ENCODE results near the gene RPL39. TPM values are rescaled to one million over a fixed set of nuclear protein-coding genes. Genes with fewer than 3 reads are reported as not detected.
"Not testable (repeated sequence)": the region's sequence is repeated elsewhere in the genome, so short reads cannot be mapped to it uniquely, and the experiment has no call there.

Gene RPL39
- total and polyA plus RNA-seq, 4 donors, result 1,050 to 2,585 (median 1,242) TPM

DNA sequence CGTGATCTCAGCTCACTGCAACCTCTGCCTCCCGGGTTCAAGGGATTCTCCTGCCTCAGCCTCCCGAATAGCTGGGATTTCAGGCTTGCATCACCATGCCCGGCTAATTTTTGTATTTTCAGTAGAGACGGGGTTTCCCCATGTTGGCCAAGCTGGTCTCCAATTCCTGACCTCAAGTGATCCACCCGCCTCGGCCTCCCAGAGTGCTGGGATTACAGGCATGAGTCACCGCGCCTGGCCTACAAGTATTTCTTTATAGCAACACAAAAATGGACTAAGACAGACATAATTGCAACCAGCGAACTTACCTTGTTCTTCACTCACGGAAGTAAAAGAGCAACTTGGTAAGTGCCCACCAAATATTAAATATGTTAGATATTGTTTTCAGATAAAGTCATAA, 23.0 kb downstream of the RPL39 start:
- not testable (repeated sequence) for DNase-seq (ENCODE audit: low read depth in 4 of 6, low spot score in 6 of 6); H3K27me3 ChIP-seq (ENCODE audit: control insufficient read depth, insufficient read depth, low read length); H3K36me3 ChIP-seq (ENCODE audit: control insufficient read depth, insufficient read depth, low read length); H3K4me3 ChIP-seq (ENCODE audit: low read depth, low read length); H3K27ac ChIP-seq (ENCODE audit: low read depth, low read length); H3K4me1 ChIP-seq (ENCODE audit: control insufficient read depth, insufficient read depth, low read length); H3K9me3 ChIP-seq (ENCODE audit: control insufficient read depth, insufficient read depth, low read length)
- 90% methylated on average over 9 of the region's 11 CpGs for WGBS (ENCODE audit: insufficient coverage)

DNA sequence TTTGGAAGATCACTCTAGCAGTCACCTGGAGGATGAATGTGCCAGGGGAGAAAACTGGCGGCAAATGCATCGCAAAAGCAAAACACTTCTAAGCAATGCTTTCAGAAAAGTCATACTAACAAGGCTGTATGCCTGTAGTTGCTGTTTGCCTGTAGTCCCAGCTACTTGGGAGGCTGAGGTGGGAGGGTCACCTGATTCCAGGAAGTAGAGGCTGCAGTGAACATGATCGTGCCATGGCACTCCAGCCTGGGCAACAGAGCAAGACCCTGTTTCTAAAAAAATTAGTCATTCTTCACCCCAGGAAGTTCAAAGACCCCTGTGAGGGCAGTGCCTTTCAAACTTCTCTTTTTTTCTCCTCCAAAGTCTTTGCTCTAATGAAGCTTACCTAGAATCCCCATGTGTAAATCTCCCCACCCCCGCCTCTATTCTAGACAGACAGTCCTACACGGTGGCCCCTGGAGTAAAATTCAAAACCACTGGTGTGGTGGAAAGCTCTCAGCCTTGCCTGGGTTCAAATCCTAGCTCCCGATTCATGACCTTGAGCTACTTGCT, 27.5 kb downstream of the RPL39 start:
- DNase-seq (ENCODE audit: low read depth in 4 of 6, low spot score in 6 of 6), result no peak
- H3K4me1 ChIP-seq (ENCODE audit: control insufficient read depth, insufficient read depth, low read length), result peaks cover 12% of the 10 kb centered on the region
- no peak overlapping the region for H3K27ac ChIP-seq (ENCODE audit: low read depth, low read length)
- WGBS (ENCODE audit: insufficient coverage), result 100% methylated on average over 2 of the region's 6 CpGs
- no peaks in the 10 kb centered on the region for H3K36me3 ChIP-seq (ENCODE audit: control insufficient read depth, insufficient read depth, low read length)
- H3K27me3 ChIP-seq (ENCODE audit: control insufficient read depth, insufficient read depth, low read length), result peaks cover 14% of the 10 kb centered on the region
- H3K9me3 ChIP-seq (ENCODE audit: control insufficient read depth, insufficient read depth, low read length), result no peaks in the 10 kb centered on the region
- H3K4me3 ChIP-seq (ENCODE audit: low read depth, low read length), result no peak overlapping the region

DNA sequence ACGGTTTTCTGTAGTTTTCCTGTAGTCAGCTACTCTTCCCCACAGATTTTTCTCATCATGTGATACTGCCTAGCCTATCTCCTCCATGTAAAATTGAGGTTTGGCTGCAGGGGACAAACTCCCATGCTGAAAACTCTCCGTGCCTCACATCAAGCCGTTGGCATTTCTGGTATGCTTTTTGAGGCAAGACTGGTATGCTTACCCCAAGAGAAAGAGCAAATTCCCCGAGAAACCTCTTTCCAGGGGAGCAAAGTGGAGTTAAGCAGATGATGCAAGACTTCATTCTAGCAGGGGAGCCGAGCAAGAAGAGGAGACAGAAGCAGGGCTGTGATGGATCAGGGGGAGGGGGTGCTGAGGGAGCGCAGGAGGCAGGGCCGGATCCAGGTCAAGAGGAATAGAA, 28.2 kb downstream of the RPL39 start:
- no peak for DNase-seq (ENCODE audit: low read depth in 4 of 6, low spot score in 6 of 6)
- Histone ChIP-seq H3K9me3 (ENCODE audit: control insufficient read depth, insufficient read depth, low read length) (no peaks in the 10 kb centered on the region), H3K36me3 (ENCODE audit: control insufficient read depth, insufficient read depth, low read length) (no peaks in the 10 kb centered on the region), H3K4me3 (ENCODE audit: low read depth, low read length) (no peak overlapping the region), H3K4me1 (ENCODE audit: control insufficient read depth, insufficient read depth, low read length) (peaks cover 16% of the 10 kb centered on the region), H3K27ac (ENCODE audit: low read depth, low read length) (no peak overlapping the region), H3K27me3 (ENCODE audit: control insufficient read depth, insufficient read depth, low read length) (peaks cover 14% of the 10 kb centered on the region)
- 63% methylated on average over 6 of the region's 7 CpGs for WGBS (ENCODE audit: insufficient coverage)

DNA sequence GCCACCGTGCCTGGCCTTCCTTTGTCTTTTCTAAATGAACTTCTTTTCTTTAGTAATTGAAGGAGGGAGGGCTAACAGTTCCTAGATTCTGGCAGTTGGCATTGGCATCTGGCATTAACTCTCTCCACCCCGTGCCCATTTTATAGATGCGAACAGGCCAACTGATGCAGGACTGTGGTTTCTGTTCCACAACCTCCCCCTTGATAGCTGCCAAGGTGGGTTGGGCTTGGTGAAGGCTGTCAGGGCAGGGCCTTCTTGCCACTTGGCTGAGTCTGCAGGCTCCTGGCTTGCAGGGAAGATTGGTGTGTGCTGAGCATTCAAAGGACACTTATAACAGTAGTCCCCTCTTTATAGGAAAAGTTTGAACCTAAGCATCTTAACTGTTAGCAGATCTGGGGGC, 28.7 kb downstream of the RPL39 start:
- H3K4me3 ChIP-seq (ENCODE audit: low read depth, low read length), result no peak overlapping the region
- no CpG with 5 or more reads among the region's 3 CpGs for WGBS (ENCODE audit: insufficient coverage)
- no peak for DNase-seq (ENCODE audit: low read depth in 4 of 6, low spot score in 6 of 6)
- no peaks in the 10 kb centered on the region for H3K36me3 ChIP-seq (ENCODE audit: control insufficient read depth, insufficient read depth, low read length)
- no peak overlapping the region for H3K27ac ChIP-seq (ENCODE audit: low read depth, low read length)
- peaks cover 14% of the 10 kb centered on the region for H3K27me3 ChIP-seq (ENCODE audit: control insufficient read depth, insufficient read depth, low read length)
- peaks cover 20% of the 10 kb centered on the region for H3K4me1 ChIP-seq (ENCODE audit: control insufficient read depth, insufficient read depth, low read length)
- no peaks in the 10 kb centered on the region for H3K9me3 ChIP-seq (ENCODE audit: control insufficient read depth, insufficient read depth, low read length)

DNA sequence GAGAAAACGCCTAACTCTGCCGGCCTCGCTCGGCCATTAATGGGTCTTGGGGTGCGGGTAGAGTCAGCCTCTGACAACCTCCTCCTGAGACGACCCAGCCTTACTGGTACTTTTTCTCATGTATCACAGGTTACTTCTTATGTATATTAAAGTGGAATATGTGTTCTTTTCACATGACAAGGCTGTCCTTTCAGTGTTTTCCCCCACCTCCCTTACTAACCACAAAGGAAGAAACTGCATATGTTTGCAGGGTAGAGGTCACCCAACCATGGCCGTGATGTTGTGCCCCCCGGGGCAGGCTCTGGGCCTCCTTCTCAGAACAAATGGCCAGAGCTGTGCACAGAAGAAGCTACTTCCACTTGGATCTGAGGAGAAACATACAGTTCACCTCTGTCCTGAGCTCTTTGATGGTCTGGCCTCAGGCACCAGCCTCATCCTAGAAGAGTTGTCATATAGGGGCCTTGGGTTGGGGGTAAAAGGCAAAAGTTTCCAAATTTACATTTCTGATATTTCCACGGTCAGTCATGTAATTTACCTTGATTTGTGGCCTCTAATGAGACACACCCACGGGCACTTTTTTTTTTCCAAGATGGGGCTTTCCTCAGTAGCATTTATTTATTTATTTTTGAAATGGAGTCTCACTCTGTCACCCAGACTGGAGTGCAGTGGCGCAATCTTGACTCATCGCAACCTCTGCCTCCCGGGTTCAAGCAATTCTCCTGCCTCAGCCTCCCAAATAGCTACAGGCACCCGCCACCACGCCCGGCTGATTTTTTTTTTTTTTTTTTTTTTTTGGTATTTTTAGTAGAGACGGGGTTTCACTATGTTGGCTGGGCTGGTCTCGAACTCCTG, 31.2 kb downstream of the RPL39 start:
- WGBS (ENCODE audit: insufficient coverage), result 93% methylated on average over 3 of the region's 18 CpGs
- Histone ChIP-seq H3K27ac (ENCODE audit: low read depth, low read length) (no peak overlapping the region), H3K9me3 (ENCODE audit: control insufficient read depth, insufficient read depth, low read length) (no peaks in the 10 kb centered on the region), H3K36me3 (ENCODE audit: control insufficient read depth, insufficient read depth, low read length) (no peaks in the 10 kb centered on the region), H3K27me3 (ENCODE audit: control insufficient read depth, insufficient read depth, low read length) (peaks cover 14% of the 10 kb centered on the region), H3K4me3 (ENCODE audit: low read depth, low read length) (no peak overlapping the region), H3K4me1 (ENCODE audit: control insufficient read depth, insufficient read depth, low read length) (peaks cover 20% of the 10 kb centered on the region)
- no peak for DNase-seq (ENCODE audit: low read depth in 4 of 6, low spot score in 6 of 6)

DNA sequence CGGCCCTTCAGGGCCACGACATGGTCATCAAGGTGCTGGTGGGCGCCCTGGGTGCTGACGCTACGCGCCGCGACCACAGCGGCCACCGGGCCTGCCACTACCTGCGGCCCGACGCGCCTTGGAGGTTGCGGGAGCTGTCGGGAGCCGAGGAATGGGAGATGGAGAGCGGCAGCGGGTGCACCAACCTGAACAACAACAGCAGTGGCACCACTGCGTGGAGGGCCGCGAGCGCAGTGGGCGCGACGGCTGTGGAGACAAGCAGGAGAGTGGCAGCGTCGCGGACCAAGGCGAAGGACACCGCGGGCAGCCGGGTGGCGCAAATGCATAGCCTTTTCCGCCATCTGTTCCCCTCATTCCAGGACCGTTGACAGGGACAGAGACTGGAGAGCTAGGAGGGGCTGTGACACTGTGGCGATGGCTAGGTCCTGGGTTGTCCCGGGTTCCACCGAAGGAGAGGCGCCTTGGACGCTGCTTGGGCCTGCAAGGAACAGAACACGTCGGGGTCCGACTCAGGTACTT, 32.1 kb downstream of the RPL39 start:
- no peak for DNase-seq (ENCODE audit: low read depth in 4 of 6, low spot score in 6 of 6)
- 28% methylated on average over 44 of the region's 44 CpGs for whole genome bisulfite sequencing (ENCODE audit: insufficient coverage)
- Histone ChIP-seq H3K4me1 (ENCODE audit: control insufficient read depth, insufficient read depth, low read length) (peaks cover 20% of the 10 kb centered on the region), H3K36me3 (ENCODE audit: control insufficient read depth, insufficient read depth, low read length) (no peaks in the 10 kb centered on the region), H3K9me3 (ENCODE audit: control insufficient read depth, insufficient read depth, low read length) (no peaks in the 10 kb centered on the region), H3K4me3 (ENCODE audit: low read depth, low read length) (no peak overlapping the region), H3K27me3 (ENCODE audit: control insufficient read depth, insufficient read depth, low read length) (peaks cover 14% of the 10 kb centered on the region), H3K27ac (ENCODE audit: low read depth, low read length) (no peak overlapping the region)

DNA sequence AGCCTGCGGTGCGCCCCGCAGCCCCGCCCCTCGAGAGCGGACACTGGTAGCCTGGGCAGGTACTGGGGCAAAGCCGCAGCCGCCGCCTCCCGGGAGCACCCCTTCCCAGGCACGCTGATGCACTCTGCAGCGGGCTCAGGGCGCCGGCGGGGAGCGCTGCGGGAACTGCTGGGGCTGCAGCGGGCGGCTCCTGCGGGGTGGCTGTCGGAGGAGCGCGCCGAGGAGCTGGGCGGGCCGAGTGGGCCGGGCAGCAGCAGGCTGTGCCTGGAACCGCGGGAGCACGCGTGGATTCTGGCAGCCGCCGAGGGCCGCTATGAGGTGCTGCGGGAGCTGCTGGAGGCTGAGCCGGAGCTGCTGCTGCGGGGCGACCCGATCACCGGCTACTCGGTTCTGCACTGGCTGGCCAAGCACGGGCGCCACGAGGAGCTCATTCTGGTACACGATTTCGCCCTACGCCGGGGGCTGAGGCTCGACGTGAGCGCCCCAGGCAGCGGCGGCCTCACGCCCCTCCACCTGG, 32.6 kb downstream of the RPL39 start:
- Histone ChIP-seq H3K4me3 (ENCODE audit: low read depth, low read length) (peak overlapping the region; percentile 18), H3K27ac (ENCODE audit: low read depth, low read length) (no peak overlapping the region), H3K36me3 (ENCODE audit: control insufficient read depth, insufficient read depth, low read length) (no peaks in the 10 kb centered on the region), H3K27me3 (ENCODE audit: control insufficient read depth, insufficient read depth, low read length) (peaks cover 14% of the 10 kb centered on the region), H3K9me3 (ENCODE audit: control insufficient read depth, insufficient read depth, low read length) (no peaks in the 10 kb centered on the region), H3K4me1 (ENCODE audit: control insufficient read depth, insufficient read depth, low read length) (peaks cover 20% of the 10 kb centered on the region)
- WGBS (ENCODE audit: insufficient coverage), result 20% methylated on average over 54 of the region's 54 CpGs
- peak in 2 of 6 donors; percentile 21 to 28 for DNase-seq (ENCODE audit: low read depth in 4 of 6, low spot score in 6 of 6)

DNA sequence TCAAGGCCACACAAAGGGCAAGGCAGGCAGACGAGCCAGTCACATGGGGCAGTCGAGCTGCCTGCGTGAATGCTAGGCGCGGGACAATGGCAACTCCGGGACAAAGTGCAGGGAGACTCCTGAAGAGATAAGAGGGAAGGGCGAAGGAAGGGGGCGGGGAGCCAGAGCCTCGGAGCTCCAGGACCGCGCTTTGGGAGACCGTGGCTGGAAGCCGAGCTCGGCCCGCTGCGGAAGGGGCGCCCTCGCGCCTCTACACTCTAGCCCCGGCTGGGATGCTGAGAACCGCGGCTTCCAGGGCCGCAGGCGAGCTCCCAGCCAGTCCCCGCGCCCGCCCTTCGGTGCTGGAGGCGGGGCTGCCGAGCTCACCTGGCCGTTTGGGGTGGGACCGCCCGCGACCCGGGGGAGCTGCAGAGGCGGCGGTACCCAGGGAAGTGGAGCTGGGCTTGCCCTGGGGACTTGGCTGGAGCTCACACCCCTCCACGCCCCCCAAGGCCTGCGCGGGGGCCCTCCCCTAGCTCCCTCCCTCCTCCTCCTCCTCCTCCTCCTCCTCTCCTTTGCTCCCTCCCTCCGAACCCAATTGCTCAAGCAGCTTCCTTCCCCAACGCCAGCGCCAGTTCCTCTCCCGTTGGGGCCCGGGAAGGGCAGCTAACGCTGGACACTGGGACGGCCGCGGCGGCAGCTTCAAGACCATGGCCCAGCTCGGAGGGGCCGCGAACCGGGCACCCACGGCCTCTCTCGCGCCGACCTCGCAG, 33.3 kb downstream of the RPL39 start, which contains the start of gene SOWAHD:
TSS of gene SOWAHD (plus strand) at position 610 of the 752 bp plus-strand sequence. CDS start at position 690, 80 bp downstream.
- H3K27ac ChIP-seq (ENCODE audit: low read depth, low read length), result no peak within 1 kb of the TSS
- H3K9me3 ChIP-seq (ENCODE audit: control insufficient read depth, insufficient read depth, low read length), result no peaks in the 10 kb centered on the region
- H3K27me3 ChIP-seq (ENCODE audit: control insufficient read depth, insufficient read depth, low read length), result peaks cover 14% of the 10 kb centered on the region
- DNase-seq (ENCODE audit: low read depth in 4 of 6, low spot score in 6 of 6), result peak in 2 of 6 donors; percentile 20 to 21
- peaks cover 16% of the 10 kb centered on the region for H3K4me1 ChIP-seq (ENCODE audit: control insufficient read depth, insufficient read depth, low read length)
- peak within 1 kb of the TSS; percentile 18 for H3K4me3 ChIP-seq (ENCODE audit: low read depth, low read length)
- no peaks in the 10 kb centered on the region for H3K36me3 ChIP-seq (ENCODE audit: control insufficient read depth, insufficient read depth, low read length)
- WGBS (ENCODE audit: insufficient coverage), result 22% methylated on average over 59 of the region's 59 CpGs

DNA sequence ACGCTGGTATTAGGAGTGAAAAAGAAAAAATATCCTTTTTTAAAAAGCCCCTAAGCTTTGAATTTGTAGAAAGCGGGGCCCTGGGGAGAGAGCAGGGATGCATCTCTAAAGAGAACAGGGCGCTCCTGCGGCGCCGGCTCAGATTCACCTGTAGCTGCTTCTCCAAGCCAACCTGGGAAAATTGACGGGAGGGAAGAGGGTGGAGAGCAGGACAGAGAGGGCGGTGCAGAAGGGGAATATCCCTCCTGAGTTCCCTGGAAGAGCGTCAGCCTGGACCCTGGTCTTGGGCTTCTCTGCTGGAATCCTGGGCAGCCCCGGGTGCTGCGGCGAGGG, 33.8 kb downstream of the RPL39 start:
- WGBS (ENCODE audit: insufficient coverage), result 45% methylated on average over 11 of the region's 12 CpGs

More for the DNA sequence above, 33.8 kb downstream of the RPL39 start:
- peaks cover 14% of the 10 kb centered on the region for H3K27me3 ChIP-seq (ENCODE audit: control insufficient read depth, insufficient read depth, low read length)
- no peak overlapping the region for H3K4me3 ChIP-seq (ENCODE audit: low read depth, low read length)
- H3K4me1 ChIP-seq (ENCODE audit: control insufficient read depth, insufficient read depth, low read length), result peaks cover 15% of the 10 kb centered on the region
- H3K9me3 ChIP-seq (ENCODE audit: control insufficient read depth, insufficient read depth, low read length), result no peaks in the 10 kb centered on the region
- no peaks in the 10 kb centered on the region for H3K36me3 ChIP-seq (ENCODE audit: control insufficient read depth, insufficient read depth, low read length)
- H3K27ac ChIP-seq (ENCODE audit: low read depth, low read length), result no peak overlapping the region
- no peak for DNase-seq (ENCODE audit: low read depth in 4 of 6, low spot score in 6 of 6)

All from spinal cord (tissue), 10 donors.